ENCODE data around the gene ITGA8. TPM values are rescaled to one million over a fixed set of nuclear protein-coding genes. Genes with fewer than 3 reads are reported as not detected.

ITGA8 gene
- total and polyA plus RNA-seq, 2 donors (not counting 1 experiment from before 2014, with no cell fraction given): not detected

GRCh38 chr10:15678851-15679250 lies 40.9 kb downstream of the ITGA8 start:
- Histone ChIP-seq H4K20me1 (ENCODE audit: control insufficient read depth, insufficient read depth, low read length, poor library complexity, severe bottlenecking) (no peaks in the 10 kb centered on the region), H3K36me3 (replicated peaks in 1 of 2; ENCODE audit: control extremely low read depth in 1 of 2, control insufficient read depth in 1 of 2, extremely low read depth in 1 of 2, insufficient read depth in 2 of 2, low read length in 1 of 2) (no peaks in the 10 kb centered on the region), H3K4me2 (replicated peaks; ENCODE audit: low read depth, low read length, poor library complexity, severe bottlenecking) (no peak overlapping the region), H3K9me3 (ENCODE audit: control extremely low read depth in 1 of 3, control insufficient read depth in 2 of 3, insufficient read depth in 1 of 3, low read length in 2 of 3) (no peaks in the 10 kb centered on the region), H3K27me3 (replicated peaks in 1 of 4; ENCODE audit: control extremely low read depth in 1 of 4, control insufficient read depth in 3 of 4, insufficient read depth in 4 of 4, low read length in 3 of 4) (no peaks in the 10 kb centered on the region), H3K79me2 (ENCODE audit: control insufficient read depth, insufficient read depth, low read length) (no peaks in the 10 kb centered on the region), H2AFZ (ENCODE audit: insufficient read depth, low read depth, low read length, poor library complexity, severe bottlenecking) (no peak overlapping the region), H3K4me1 (ENCODE audit: control insufficient read depth in 2 of 2, insufficient read depth in 2 of 2, low read length in 2 of 2) (no peaks in the 10 kb centered on the region), H3K9ac (ENCODE audit: low read length) (no peak overlapping the region), H3K4me3 (ENCODE audit: control extremely low read depth in 1 of 5, extremely low read depth in 1 of 5, insufficient read depth in 1 of 5, low read depth in 2 of 5, low read length in 4 of 5) (no peak overlapping the region), H3K27ac (ENCODE audit: low read length in 2 of 2) (no peak overlapping the region)
- ChIA-PET CTCF (no interaction called here), POLR2A (no interaction called here)
- peaks cover 12% of the 10 kb centered on the region for H3K27me3 Mint-ChIP-seq
- no peaks in the 10 kb centered on the region for H3K4me1 Mint-ChIP-seq
- no peak overlapping the region for H3K4me3 Mint-ChIP-seq
- TF ChIP-seq EZH2 (IDR thresholded peaks at IDR 0.05; ENCODE audit: borderline replicate concordance, insufficient read depth, low read depth, low read length, poor library complexity, severe bottlenecking): no peak
- TF ChIP-seq CTCF (IDR thresholded peaks at IDR 0.05): no peak
- no peaks in the 10 kb centered on the region for H3K9me3 Mint-ChIP-seq (ENCODE audit: insufficient read depth)
- no peak overlapping the region for H3K27ac Mint-ChIP-seq
- ATAC-seq (ENCODE audit: low read depth) (no peak), DNase-seq (no peak)
- 60% methylated on average over 1 of the region's 3 CpGs for WGBS (ENCODE audit: insufficient coverage)
- intact Hi-C loops (cut with micrococcal nuclease): no loop called here

GRCh38 chr10:15672469-15672868 lies 47.3 kb downstream of the ITGA8 start:
- H3K4me3 ChIP-seq (ENCODE audit: control extremely low read depth in 1 of 5, extremely low read depth in 1 of 5, insufficient read depth in 1 of 5, low read depth in 2 of 5, low read length in 4 of 5): no peak overlapping the region
- H3K4me1 ChIP-seq (ENCODE audit: control insufficient read depth in 2 of 2, insufficient read depth in 2 of 2, low read length in 2 of 2): no peaks in the 10 kb centered on the region
- TF ChIP-seq CTCF (IDR thresholded peaks at IDR 0.05): no peak
- no peak for TF ChIP-seq EZH2 (IDR thresholded peaks at IDR 0.05; ENCODE audit: borderline replicate concordance, insufficient read depth, low read depth, low read length, poor library complexity, severe bottlenecking)
- H3K27ac ChIP-seq (ENCODE audit: low read length in 2 of 2): no peak overlapping the region
- H3K4me2 ChIP-seq (replicated peaks; ENCODE audit: low read depth, low read length, poor library complexity, severe bottlenecking): no peak overlapping the region
- H3K9me3 ChIP-seq (ENCODE audit: control extremely low read depth in 1 of 3, control insufficient read depth in 2 of 3, insufficient read depth in 1 of 3, low read length in 2 of 3): peaks cover 0 to 1% (median 0%) of the 10 kb centered on the region in 3 donors
- H2AFZ ChIP-seq (ENCODE audit: insufficient read depth, low read depth, low read length, poor library complexity, severe bottlenecking): no peak overlapping the region
- ChIA-PET CTCF (no interaction called here), POLR2A (no interaction called here)
- no peak overlapping the region for H3K9ac ChIP-seq (ENCODE audit: low read length)
- H3K4me1 Mint-ChIP-seq: no peaks in the 10 kb centered on the region
- no peak for ATAC-seq (ENCODE audit: low read depth)
- no peaks in the 10 kb centered on the region for H4K20me1 ChIP-seq (ENCODE audit: control insufficient read depth, insufficient read depth, low read length, poor library complexity, severe bottlenecking)
- 89% methylated on average over 1 of the region's 3 CpGs for WGBS (ENCODE audit: insufficient coverage)
- H3K4me3 Mint-ChIP-seq: no peak overlapping the region
- no peak overlapping the region for H3K27ac Mint-ChIP-seq
- H3K9me3 Mint-ChIP-seq (ENCODE audit: insufficient read depth): no peaks in the 10 kb centered on the region
- no peaks in the 10 kb centered on the region for H3K27me3 ChIP-seq (replicated peaks in 1 of 4; ENCODE audit: control extremely low read depth in 1 of 4, control insufficient read depth in 3 of 4, insufficient read depth in 4 of 4, low read length in 3 of 4)
- intact Hi-C loops (cut with micrococcal nuclease): no loop called here
- H3K79me2 ChIP-seq (ENCODE audit: control insufficient read depth, insufficient read depth, low read length): no peaks in the 10 kb centered on the region
- H3K36me3 ChIP-seq (replicated peaks in 1 of 2; ENCODE audit: control extremely low read depth in 1 of 2, control insufficient read depth in 1 of 2, extremely low read depth in 1 of 2, insufficient read depth in 2 of 2, low read length in 1 of 2): no peaks in the 10 kb centered on the region
- DNase-seq: no peak
- no peaks in the 10 kb centered on the region for H3K27me3 Mint-ChIP-seq
